ENCODE results near the gene LITAFD.
"Not testable (repeated sequence)": the region's sequence is repeated elsewhere in the genome, so short reads cannot be mapped to it uniquely, and the experiment has no call there.

LITAFD gene

GRCh38 chr16:8882041-8882617 lies at the start of gene LITAFD:
Gene LITAFD, plus strand, starts transcription at chr16:8882351. Its CDS starts 2,005 bp downstream, at chr16:8884356.
- H3K27ac ChIP-seq: no peak within 1 kb of the TSS
- no peaks in the 10 kb centered on the region for H3K9me3 ChIP-seq
- intact Hi-C loops (cut with DNase I; ENCODE audit: low total_unique reads): loop anchor here (5.0 kb wide), 1 partner anchor 315 kb away; no protein-coding TSS in a partner anchor
- H3K4me1 ChIP-seq: peaks cover 0 to 15% (median 7%) of the 10 kb centered on the region in 4 donors
- H3K36me3 ChIP-seq: no peaks in the 10 kb centered on the region
- H3K4me3 ChIP-seq: no peak within 1 kb of the TSS
- DNase-seq: no peak
- H3K27me3 ChIP-seq: peaks cover 0 to 15% of the 10 kb centered on the region in 2 donors
- TF ChIP-seq, protein P1, sequence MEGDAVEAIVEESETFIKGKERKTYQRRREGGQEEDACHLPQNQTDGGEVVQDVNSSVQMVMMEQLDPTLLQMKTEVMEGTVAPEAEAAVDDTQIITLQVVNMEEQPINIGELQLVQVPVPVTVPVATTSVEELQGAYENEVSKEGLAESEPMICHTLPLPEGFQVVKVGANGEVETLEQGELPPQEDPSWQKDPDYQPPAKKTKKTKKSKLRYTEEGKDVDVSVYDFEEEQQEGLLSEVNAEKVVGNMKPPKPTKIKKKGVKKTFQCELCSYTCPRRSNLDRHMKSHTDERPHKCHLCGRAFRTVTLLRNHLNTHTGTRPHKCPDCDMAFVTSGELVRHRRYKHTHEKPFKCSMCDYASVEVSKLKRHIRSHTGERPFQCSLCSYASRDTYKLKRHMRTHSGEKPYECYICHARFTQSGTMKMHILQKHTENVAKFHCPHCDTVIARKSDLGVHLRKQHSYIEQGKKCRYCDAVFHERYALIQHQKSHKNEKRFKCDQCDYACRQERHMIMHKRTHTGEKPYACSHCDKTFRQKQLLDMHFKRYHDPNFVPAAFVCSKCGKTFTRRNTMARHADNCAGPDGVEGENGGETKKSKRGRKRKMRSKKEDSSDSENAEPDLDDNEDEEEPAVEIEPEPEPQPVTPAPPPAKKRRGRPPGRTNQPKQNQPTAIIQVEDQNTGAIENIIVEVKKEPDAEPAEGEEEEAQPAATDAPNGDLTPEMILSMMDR (IDR thresholded peaks at IDR 0.05): no peak

DNA sequence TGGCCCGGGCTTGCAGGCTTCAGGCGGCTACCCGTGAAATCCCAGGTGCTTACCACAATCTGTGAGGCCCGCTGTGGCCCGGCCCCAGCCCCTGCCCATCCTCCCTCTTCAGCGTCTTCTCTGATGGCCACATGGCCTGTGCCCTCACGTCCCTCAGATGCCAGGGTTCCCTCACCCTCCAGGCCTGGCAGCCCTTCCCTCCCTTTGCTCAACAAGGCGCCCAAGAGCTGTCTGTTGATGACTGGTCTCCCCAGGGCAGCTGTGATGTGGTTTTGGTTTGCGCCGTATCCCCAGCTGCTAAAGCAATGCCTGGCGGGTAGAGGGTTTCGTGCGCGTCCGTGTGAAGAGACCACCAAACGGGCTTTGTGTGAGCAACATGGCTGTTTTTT lies 49.4 kb upstream of the LITAFD start:
- peaks cover 6 to 34% (median 34%) of the 10 kb centered on the region in 3 donors for H3K36me3 ChIP-seq
- intact Hi-C loops (cut with DNase I; ENCODE audit: low total_unique reads): no loop called here
- DNase-seq: no peak
- H3K4me1 ChIP-seq: no peaks in the 10 kb centered on the region
- no peak overlapping the region for H3K27ac ChIP-seq
- no peak overlapping the region for H3K4me3 ChIP-seq
- TF ChIP-seq, protein P1 (IDR thresholded peaks at IDR 0.05): no peak
- no peaks in the 10 kb centered on the region for H3K9me3 ChIP-seq
- H3K27me3 ChIP-seq: no peaks in the 10 kb centered on the region

GRCh38 chr16:8836797-8837196 lies 45.4 kb upstream of the LITAFD start:
- H3K4me1 ChIP-seq; H3K9me3 ChIP-seq; H3K36me3 ChIP-seq; intact Hi-C loops (cut with DNase I; ENCODE audit: low total_unique reads); H3K27ac ChIP-seq; H3K27me3 ChIP-seq; H3K4me3 ChIP-seq; DNase-seq: not testable (repeated sequence)

DNA sequence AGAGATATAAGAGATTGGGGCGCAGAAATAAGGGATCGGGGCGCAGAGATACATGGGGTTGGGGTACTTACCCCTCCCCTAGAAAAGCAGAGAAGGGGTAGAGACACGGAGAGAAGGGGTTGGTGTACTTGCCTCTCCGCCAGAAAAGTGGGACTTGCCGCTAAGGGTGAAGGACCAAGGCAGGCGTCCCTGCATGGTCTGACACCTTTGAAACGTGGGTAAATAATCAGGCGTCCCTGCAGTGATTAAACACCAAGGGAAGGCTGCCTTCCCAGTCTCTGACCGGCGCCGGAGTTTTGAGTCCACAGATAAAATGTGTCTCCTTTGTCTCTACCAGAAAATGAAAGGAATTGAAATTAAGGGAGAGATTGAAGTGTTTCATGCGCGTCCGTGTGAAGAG lies 44.6 kb upstream of the LITAFD start:
- H3K9me3 ChIP-seq; DNase-seq; H3K36me3 ChIP-seq; H3K27me3 ChIP-seq; H3K27ac ChIP-seq; intact Hi-C loops (cut with DNase I; ENCODE audit: low total_unique reads); H3K4me3 ChIP-seq; H3K4me1 ChIP-seq: not testable (repeated sequence)

DNA sequence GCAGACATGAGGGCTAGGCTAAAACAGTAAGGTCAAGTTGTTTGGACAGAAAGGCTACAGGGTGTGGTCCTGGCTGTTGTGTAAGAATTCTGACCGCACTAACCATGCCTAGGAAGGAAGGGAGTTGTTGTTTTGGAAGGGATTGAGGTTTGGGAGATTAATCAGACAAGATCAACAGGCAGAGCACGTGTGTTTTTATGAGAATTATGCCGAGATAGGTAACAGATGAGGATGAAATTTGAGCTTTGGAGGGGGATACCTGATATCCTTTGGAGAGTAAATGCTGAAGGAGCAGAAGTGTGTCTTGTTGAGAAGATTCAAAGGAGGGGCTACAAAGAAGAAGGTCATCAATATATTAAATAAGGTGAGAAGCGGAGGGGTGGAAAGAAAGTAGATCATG lies 40.1 kb upstream of the LITAFD start:
- H3K4me3 ChIP-seq; H3K27me3 ChIP-seq; H3K27ac ChIP-seq; DNase-seq; H3K4me1 ChIP-seq; intact Hi-C loops (cut with DNase I; ENCODE audit: low total_unique reads); H3K36me3 ChIP-seq; H3K9me3 ChIP-seq: not testable (repeated sequence)

- H3K4me1 ChIP-seq; DNase-seq; H3K27me3 ChIP-seq; intact Hi-C loops (cut with DNase I; ENCODE audit: low total_unique reads); H3K27ac ChIP-seq; H3K4me3 ChIP-seq; H3K9me3 ChIP-seq; H3K36me3 ChIP-seq: not testable (repeated sequence)
Measured at GRCh38 chr16:8843296-8843695, 38.9 kb upstream of the LITAFD start.

GRCh38 chr16:8845699-8846298 lies 36.4 kb upstream of the LITAFD start:
- Histone ChIP-seq H3K4me3 (no peak overlapping the region), H3K9me3 (no peaks in the 10 kb centered on the region), H3K27ac (no peak overlapping the region), H3K27me3 (no peaks in the 10 kb centered on the region), H3K4me1 (peaks cover 0 to 8% (median 7%) of the 10 kb centered on the region in 4 donors), H3K36me3 (peaks cover 15 to 34% (median 23%) of the 10 kb centered on the region in 3 donors)
- TF ChIP-seq, protein P1 (IDR thresholded peaks at IDR 0.05): no peak
- intact Hi-C loops (cut with DNase I; ENCODE audit: low total_unique reads): no loop called here
- no peak for DNase-seq

Measured in tibial artery (tissue), 4 donors.